Hepatocyte (in vitro differentiated cells): ENCODE data around the gene CORO2A.

ENCODE experiments used
- EZH2 ChIP-seq: fragments of 200-600 bp; sonication (generic); IDR thresholded peaks from 2 replicates; pipeline ENCODE4 v1.6.1; 2016; ENCODE audit warnings: antibody characterized with exemption, mild to moderate bottlenecking, borderline replicate concordance
- EZH2phosphoT487 ChIP-seq: fragments of 200-600 bp; sonication (generic); IDR thresholded peaks from one replicate; pipeline ENCODE4 v1.6.1; 2018; ENCODE audit warnings: antibody characterized with exemption, mild to moderate bottlenecking, low read depth, moderate library complexity; ENCODE audit not compliant: unreplicated experiment, severe bottlenecking
- TF ChIP-seq, protein P1 (sequence below): fragments of 200-600 bp; sonication (generic); IDR thresholded peaks from 2 replicates; pipeline ENCODE4 v1.5.1; 2016; ENCODE audit warnings: antibody characterized with exemption, mild to moderate bottlenecking; ENCODE audit not compliant: poor library complexity

DNA sequence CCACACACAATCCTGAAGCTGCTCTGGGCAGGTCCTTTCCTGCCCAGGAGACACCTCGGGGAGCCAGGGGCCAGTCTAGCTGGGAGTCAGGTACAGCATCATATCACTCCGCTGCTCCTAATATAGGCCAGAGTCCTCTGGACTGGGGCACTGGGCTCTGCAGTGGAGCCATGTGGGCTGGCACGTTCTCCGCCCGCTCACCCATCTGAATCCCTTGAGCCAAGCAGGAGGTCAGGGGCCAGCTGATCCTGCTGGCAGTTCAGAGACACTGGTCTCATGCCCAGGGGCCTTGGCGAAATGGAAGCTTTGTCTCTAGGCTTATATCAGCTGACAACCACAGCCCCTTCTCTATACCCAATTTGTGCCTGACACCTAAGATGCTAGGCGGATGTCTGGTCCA is 9.3 kb upstream of the CORO2A start:
- TF ChIP-seq, protein P1, sequence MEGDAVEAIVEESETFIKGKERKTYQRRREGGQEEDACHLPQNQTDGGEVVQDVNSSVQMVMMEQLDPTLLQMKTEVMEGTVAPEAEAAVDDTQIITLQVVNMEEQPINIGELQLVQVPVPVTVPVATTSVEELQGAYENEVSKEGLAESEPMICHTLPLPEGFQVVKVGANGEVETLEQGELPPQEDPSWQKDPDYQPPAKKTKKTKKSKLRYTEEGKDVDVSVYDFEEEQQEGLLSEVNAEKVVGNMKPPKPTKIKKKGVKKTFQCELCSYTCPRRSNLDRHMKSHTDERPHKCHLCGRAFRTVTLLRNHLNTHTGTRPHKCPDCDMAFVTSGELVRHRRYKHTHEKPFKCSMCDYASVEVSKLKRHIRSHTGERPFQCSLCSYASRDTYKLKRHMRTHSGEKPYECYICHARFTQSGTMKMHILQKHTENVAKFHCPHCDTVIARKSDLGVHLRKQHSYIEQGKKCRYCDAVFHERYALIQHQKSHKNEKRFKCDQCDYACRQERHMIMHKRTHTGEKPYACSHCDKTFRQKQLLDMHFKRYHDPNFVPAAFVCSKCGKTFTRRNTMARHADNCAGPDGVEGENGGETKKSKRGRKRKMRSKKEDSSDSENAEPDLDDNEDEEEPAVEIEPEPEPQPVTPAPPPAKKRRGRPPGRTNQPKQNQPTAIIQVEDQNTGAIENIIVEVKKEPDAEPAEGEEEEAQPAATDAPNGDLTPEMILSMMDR: no peak
- no peak for TF ChIP-seq EZH2
- TF ChIP-seq EZH2phosphoT487: no peak
